H1 (cell line): ENCODE results near the gene ABITRAM. TPM values are rescaled to one million over a fixed set of nuclear protein-coding genes. Genes with fewer than 3 reads are reported as not detected.

Experiments used
- CTCF ChIA-PET: fragments of 300-600 bp; sonication (Branson Sonifier 250); formaldehyde crosslinking; loops from one replicate; lab custom pipeline; 2021; ENCODE audit not compliant: partially characterized antibody; lab: Charles Lee
- POLR2A ChIA-PET: fragments of 300-600 bp; sonication (Branson Sonifier 250); formaldehyde crosslinking; loops from one replicate; lab custom pipeline; 2021; ENCODE audit warnings: inconsistent platforms; ENCODE audit not compliant: partially characterized antibody; lab: Charles Lee
- DNase-seq, 2 experiments: peaks; one replicate each; pipeline versions ENCODE4 v3.0.0 to v3.0.0-alpha.2; 2010 to 2022; ENCODE audit warnings: low spot score in 2 of 2, low read depth in 1 of 2, mixed read lengths in 1 of 2
- FAIRE-seq: peaks from 2 replicates; lab custom pipeline; 2011; peaks lifted over from hg19 to GRCh38; lab: Jason Lieb, UNC
- H2AFZ ChIP-seq: 2 replicates; pipeline ENCODE4 v1.8.1; 2012; ENCODE audit warnings: low read length, inconsistent platforms
- H2AK5ac ChIP-seq: 2 replicates; pipeline ENCODE4 v1.6.1; 2013; ENCODE audit warnings: low read depth, low read length
- H2BK120ac ChIP-seq: replicated peaks from 2 replicates; pipeline ENCODE3; 2013; ENCODE audit warnings: low read depth, low read length, inconsistent platforms
- H2BK12ac ChIP-seq: 2 replicates; pipeline ENCODE4 v1.6.1; 2013; ENCODE audit warnings: low read depth, low read length
- H2BK15ac ChIP-seq: 2 replicates; pipeline ENCODE4 v1.6.1; 2013; ENCODE audit warnings: low read length
- H2BK20ac ChIP-seq: 2 replicates; pipeline ENCODE4 v1.6.1; 2013; ENCODE audit warnings: low read length
- H2BK5ac ChIP-seq: 2 replicates; pipeline ENCODE4 v1.6.1; 2013; ENCODE audit warnings: low read depth, low read length
- H3K14ac ChIP-seq: 2 replicates; pipeline ENCODE4 v1.6.1; 2013; ENCODE audit warnings: inconsistent platforms; ENCODE audit not compliant: insufficient read length
- H3K18ac ChIP-seq: 2 replicates; pipeline ENCODE4 v1.6.1; 2013; ENCODE audit warnings: low read length; ENCODE audit errors: extremely low read depth
- H3K23ac ChIP-seq: 2 replicates; pipeline ENCODE4 v1.6.1; 2013; ENCODE audit warnings: inconsistent platforms; ENCODE audit not compliant: insufficient read length
- H3K23me2 ChIP-seq: 2 replicates; pipeline ENCODE4 v1.6.1; 2013; ENCODE audit warnings: low read depth, low read length
- H3K27ac ChIP-seq: 2 replicates; pipeline ENCODE4 v1.6.1; 2011; ENCODE audit warnings: low read depth, low read length, inconsistent platforms
- H3K27me3 ChIP-seq, 4 experiments: replicated peaks in 1 of 4; 1 replicate in 1 of 4; 2 replicates in 3 of 4; pipeline versions ENCODE4 v1.6.1 to v1.8.1; 2011 to 2013; ENCODE audit warnings: low read length in 3 of 4, mild to moderate bottlenecking in 3 of 4, inconsistent platforms in 2 of 4, mixed read lengths in 2 of 4, moderate library complexity in 1 of 4; ENCODE audit not compliant: control insufficient read depth in 3 of 4, insufficient read depth in 3 of 4; ENCODE audit errors: extremely low read depth in 1 of 4
- H3K36me3 ChIP-seq, 4 experiments: 2 replicates each; pipeline versions ENCODE4 v1.6.1 to v1.8.1; 2011 to 2013; ENCODE audit warnings: mild to moderate bottlenecking in 4 of 4, low read length in 3 of 4, moderate library complexity in 2 of 4, control low read depth in 1 of 4, inconsistent platforms in 1 of 4; ENCODE audit not compliant: insufficient read depth in 4 of 4, control insufficient read depth in 2 of 4
- H3K4ac ChIP-seq: replicated peaks from 2 replicates; pipeline ENCODE3; 2013; ENCODE audit warnings: low read length, low read depth, mixed read lengths, inconsistent platforms; ENCODE audit not compliant: insufficient read length
- H3K4me1 ChIP-seq, 4 experiments: replicated peaks in 1 of 4; 1 replicate in 1 of 4; 2 replicates in 3 of 4; pipeline versions ENCODE4 v1.6.1 to v1.8.1; 2011 to 2013; ENCODE audit warnings: low read length in 3 of 4, inconsistent platforms in 2 of 4, mixed read lengths in 1 of 4; ENCODE audit not compliant: insufficient read depth in 4 of 4, control insufficient read depth in 3 of 4
- H3K4me2 ChIP-seq, 2 experiments: 2 replicates each; pipeline versions ENCODE4 v1.6.1 to v1.8.1; 2011 to 2013; ENCODE audit warnings: low read depth in 2 of 2, low read length in 2 of 2, control low read depth in 1 of 2, inconsistent platforms in 1 of 2, mild to moderate bottlenecking in 1 of 2; ENCODE audit not compliant: insufficient read depth in 1 of 2
- H3K4me3 ChIP-seq, 4 experiments: fragments of 200-600, 300-600 bp in 1 of 4; sonication (generic), shearing (Covaris generic), sonication (Bioruptor Twin) in 1 of 4; 2 replicates each; pipeline versions ENCODE4 v1.5.1 to v1.8.1; 2011 to 2016; ENCODE audit warnings: low read length in 4 of 4, low read depth in 3 of 4, control low read depth in 2 of 4, inconsistent platforms in 2 of 4, mild to moderate bottlenecking in 2 of 4, mixed read lengths in 1 of 4, moderate library complexity in 1 of 4; ENCODE audit not compliant: insufficient read depth in 2 of 4; ENCODE audit errors: extremely low read depth in 1 of 4
- H3K56ac ChIP-seq: replicated peaks from 2 replicates; pipeline ENCODE3; 2013; ENCODE audit warnings: low read depth, mild to moderate bottlenecking, mixed read lengths, low read length, inconsistent platforms; ENCODE audit not compliant: insufficient read length
- H3K79me1 ChIP-seq: 2 replicates; pipeline ENCODE4 v1.6.1; 2013; ENCODE audit warnings: low read depth, low read length, control low read depth
- H3K79me2 ChIP-seq, 2 experiments: 2 replicates each; pipeline versions ENCODE4 v1.6.1 to v1.8.1; 2012 to 2013; ENCODE audit warnings: low read length in 2 of 2, mild to moderate bottlenecking in 2 of 2, inconsistent platforms in 1 of 2; ENCODE audit not compliant: insufficient read depth in 2 of 2, control insufficient read depth in 1 of 2
- H3K9ac ChIP-seq, 4 experiments: replicated peaks in 1 of 4; 1 replicate in 1 of 4; 2 replicates in 3 of 4; pipeline versions ENCODE4 v1.6.1 to v1.8.1; 2011 to 2013; ENCODE audit warnings: low read depth in 3 of 4, low read length in 3 of 4, control low read depth in 2 of 4, mild to moderate bottlenecking in 2 of 4, moderate library complexity in 2 of 4, inconsistent platforms in 1 of 4; ENCODE audit errors: extremely low read depth in 1 of 4
- H3K9me3 ChIP-seq, 2 experiments: 2 replicates each; pipeline versions ENCODE4 v1.6.1 to v1.8.1; 2012 to 2013; ENCODE audit warnings: mild to moderate bottlenecking in 2 of 2, moderate library complexity in 2 of 2, control low read depth in 1 of 2, inconsistent platforms in 1 of 2, low read depth in 1 of 2, low read length in 1 of 2, mixed read lengths in 1 of 2; ENCODE audit not compliant: insufficient read depth in 2 of 2
- H4K20me1 ChIP-seq, 2 experiments: replicated peaks in 1 of 2; 2 replicates each; pipeline versions ENCODE3 to v1.8.1; 2011 to 2013; ENCODE audit warnings: inconsistent platforms in 2 of 2, low read length in 2 of 2, mild to moderate bottlenecking in 1 of 2; ENCODE audit not compliant: insufficient read depth in 2 of 2, control insufficient read depth in 1 of 2
- H4K5ac ChIP-seq: 2 replicates; pipeline ENCODE4 v1.6.1; 2013; ENCODE audit warnings: low read length, low read depth, mixed read lengths, inconsistent platforms; ENCODE audit not compliant: insufficient read length
- H4K8ac ChIP-seq: 2 replicates; pipeline ENCODE4 v1.8.0; 2013; ENCODE audit warnings: mild to moderate bottlenecking, moderate library complexity, low read length, inconsistent platforms; ENCODE audit not compliant: insufficient read depth; ENCODE audit errors: extremely low read depth
- H4K91ac ChIP-seq: replicated peaks from 2 replicates; pipeline ENCODE3; 2013; ENCODE audit warnings: low read length, mixed read lengths, inconsistent platforms; ENCODE audit not compliant: insufficient read length
- ASH2L ChIP-seq: fragments of 200-600, 300-600 bp; sonication (generic); IDR thresholded peaks from one replicate; pipeline ENCODE4 v1.7.1; 2017; ENCODE audit warnings: low read length
- BCL11A ChIP-seq, 2 experiments: IDR thresholded peaks; one replicate each; pipeline ENCODE4 v1.6.1; 2011; ENCODE audit warnings: low read depth in 2 of 2, low read length in 2 of 2, mild to moderate bottlenecking in 2 of 2
- GTF2F1 ChIP-seq: IDR thresholded peaks from 2 replicates; pipeline ENCODE4 v1.6.1; 2012; ENCODE audit warnings: low read depth, low read length, improper control_type of control experiment, borderline replicate concordance
- NRF1 ChIP-seq: IDR thresholded peaks from 2 replicates; pipeline ENCODE4 v1.6.1; 2011; ENCODE audit warnings: mild to moderate bottlenecking, low read depth, low read length, improper control_type of control experiment
- POU5F1 ChIP-seq: IDR thresholded peaks from 2 replicates; pipeline ENCODE4 v1.6.1; 2011; ENCODE audit warnings: low read depth, mild to moderate bottlenecking, low read length, moderate library complexity
- RXRA ChIP-seq: IDR thresholded peaks from 2 replicates; pipeline ENCODE4 v1.6.1; 2011; ENCODE audit warnings: low read depth, mild to moderate bottlenecking, low read length, moderate library complexity; ENCODE audit not compliant: insufficient read depth
- SIRT6 ChIP-seq: IDR thresholded peaks from one replicate; pipeline ENCODE4 v1.7.1; 2012; ENCODE audit warnings: low read length, inconsistent platforms
- SIX5 ChIP-seq: IDR thresholded peaks from 2 replicates; pipeline ENCODE4 v1.6.1; 2011; ENCODE audit warnings: mild to moderate bottlenecking, low read depth, low read length
- SRF ChIP-seq: IDR thresholded peaks from 2 replicates; pipeline ENCODE4 v1.6.1; 2011; ENCODE audit warnings: mild to moderate bottlenecking, low read depth, low read length, moderate library complexity
- SUZ12 ChIP-seq: fragments of 200-600 bp; sonication (generic); IDR thresholded peaks from 2 replicates; pipeline ENCODE4 v1.6.1; 2012; ENCODE audit warnings: mild to moderate bottlenecking, inconsistent platforms, low read length, moderate library complexity, mixed read lengths
- TBP ChIP-seq: IDR thresholded peaks from 2 replicates; pipeline ENCODE4 v1.6.1; 2011; ENCODE audit warnings: low read depth, low read length, improper control_type of control experiment
- WGBS, 2 experiments: shearing (Covaris generic) in 1 of 2; methylation state at CpG; one replicate each; pipeline versions ENCODE4 v1.1.6 to v1.1.7; 2013 to 2015; ENCODE audit warnings: low lambda C conversion rate in 2 of 2, mixed read lengths in 2 of 2, inconsistent platforms in 1 of 2, low coverage in 1 of 2, missing lambda C conversion rate in 1 of 2; ENCODE audit not compliant: insufficient replicate concordance in 2 of 2, insufficient coverage in 1 of 2, insufficient read length in 1 of 2; ENCODE audit errors: extremely low coverage in 1 of 2, missing lambda C conversion rate in 1 of 2; 5-methylcytosine and 5-hydroxymethylcytosine counted together
- polyA plus RNA-seq, 7 experiments: library from polyadenylated mRNA; depleted of rRNA in 3 of 7; stranded (reverse) in 5 of 7; unstranded in 2 of 7; fragments of >200 nt in 5 of 7; fragments of 200-250 nt in 2 of 7; gene quantifications; 1 replicate in 5 of 7; 2 replicates in 1 of 7; 4 replicates in 1 of 7; pipeline versions ENCODE4 v1.2.1 to v1.2.3, GENCODE V29; 2011 to 2013; ENCODE audit warnings: missing spikeins in 2 of 7, mixed read lengths in 2 of 7
- total RNA-seq: library from RNA; stranded (reverse); fragmentation: NEBNext Ultra II Directional; extraction: Animal tissue kit (Norgen Biotek cat#: 25700); gene quantifications from 2 replicates; pipeline ENCODE4 v1.2.1, GENCODE V29; 2021

Gene ABITRAM
- total and polyA plus RNA-seq, 2 of the 8 experiments (the other 6 are each of a cell fraction or from before 2014, with no cell fraction given) = 8.4 to 9.0 TPM

DNA sequence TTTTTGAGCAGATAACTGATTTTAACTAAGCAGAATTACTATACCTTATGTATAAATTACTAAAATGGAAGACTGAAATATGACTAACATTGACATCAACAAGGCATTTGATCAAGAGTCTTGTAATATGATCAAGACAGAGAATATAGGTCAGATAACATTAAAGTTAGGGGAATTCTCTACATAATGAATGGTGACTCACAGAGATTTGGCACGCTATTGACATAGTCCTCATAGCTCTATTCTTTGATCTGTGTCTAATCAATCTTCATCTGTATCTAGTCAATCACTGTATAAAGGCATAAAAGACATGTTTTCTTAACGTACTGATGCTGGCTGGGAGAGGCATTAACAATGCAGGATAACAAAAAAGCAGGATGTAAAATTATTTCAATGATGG is 17.4 kb downstream of the ABITRAM start:
- 91% methylated on average over 2 of the region's 2 CpGs; no CpG with 5 or more reads in 1 of the 2 experiments for WGBS, 2 experiments

More for the DNA sequence above, 17.4 kb downstream of the ABITRAM start:
- Histone ChIP-seq H3K4me3 (no peak overlapping the region), H2BK20ac (no peak overlapping the region), H2BK15ac (no peak overlapping the region), H2BK12ac (no peak overlapping the region), H2AFZ (no peak overlapping the region), H2BK5ac (no peak overlapping the region), H2AK5ac (no peak overlapping the region), H3K9me3 (no peaks in the 10 kb centered on the region), H4K20me1 (no peaks in the 10 kb centered on the region), H3K36me3 (peaks cover 0 to 2% (median 0%) of the 10 kb centered on the region in 4 experiments; a peak in 3 of 8 replicates), H4K5ac (no peak overlapping the region), H3K4me2 (no peak overlapping the region), H3K4me1 (no peaks in the 10 kb centered on the region), H3K23me2 (no peaks in the 10 kb centered on the region), H3K18ac (no peak overlapping the region), H4K91ac (no peak overlapping the region), H3K9ac (no peak overlapping the region), H3K4ac (no peak overlapping the region), H3K56ac (no peak overlapping the region), H3K23ac (no peak overlapping the region), H3K79me2 (no peaks in the 10 kb centered on the region), H3K14ac (no peak overlapping the region), H4K8ac (no peak overlapping the region)
- CTCF ChIA-PET = interaction anchor here (1.1 to 5.4 kb wide), 4 partner anchors 10 to 247 kb away, joined by 4 to 40 read pairs (median 5); partner anchors contain the start of genes ABITRAM and ELP1
- FAIRE-seq (no peak), DNase-seq (no peak)
- TF ChIP-seq SIX5 (no peak), SUZ12 (no peak), POU5F1 (no peak), RXRA (no peak), TBP (no peak), BCL11A (IDR thresholded peaks at IDR 0.05; ENCODE audit: low read depth in 2 of 2, low read length in 2 of 2) (no peak), ASH2L (no peak), NRF1 (no peak), GTF2F1 (no peak), SIRT6 (no peak), SRF (no peak)
- TF ChIP-seq, all 59 proteins: peak for 0
- Histone ChIP-seq H3K79me1 (no peaks in the 10 kb centered on the region), H3K27ac (no peak overlapping the region), H3K27me3 (no peaks in the 10 kb centered on the region), H2BK120ac (no peak overlapping the region)
- POLR2A ChIA-PET = no interaction called here
